HEK293 (cell line): ENCODE data around the gene CCDC69.

Experiments used
- CTCF ChIA-PET: fragments of 350-600 bp; formaldehyde crosslinking; extraction: SDS; loops from one replicate; lab custom pipeline; 2021; ENCODE audit warnings: antibody characterized with exemption; lab: Yijun Ruan, JAX
- POLR2A ChIA-PET: fragments of 300-600 bp; formaldehyde crosslinking; extraction: SDS; loops from one replicate; lab custom pipeline; 2020; ENCODE audit warnings: antibody characterized with exemption, inconsistent platforms; lab: Yijun Ruan, JAX
- H3K27ac ChIP-seq: fragments of 200-500 bp; sonication (Bioruptor generic); 2 replicates; pipeline ENCODE4 v1.5.1; 2014; ENCODE audit warnings: low read depth, low read length, control low read depth, inconsistent platforms; ENCODE audit errors: extremely low read depth
- H3K36me3 ChIP-seq, 2 experiments: fragments of 200-500 bp in 1 of 2; sonication (Bioruptor generic) in 1 of 2; 1 replicate in 1 of 2; 2 replicates in 1 of 2; pipeline ENCODE4 v1.5.1; 2014 to 2017; ENCODE audit warnings: inconsistent platforms in 2 of 2, low read length in 2 of 2; ENCODE audit not compliant: control insufficient read depth in 2 of 2, insufficient read depth in 1 of 2
- H3K4me1 ChIP-seq: fragments of 200-500 bp; sonication (Bioruptor generic); 2 replicates; pipeline ENCODE4 v1.5.1; 2014; ENCODE audit warnings: mild to moderate bottlenecking, low read length, inconsistent platforms; ENCODE audit not compliant: control insufficient read depth, insufficient read depth
- H3K4me3 ChIP-seq: 2 replicates; pipeline ENCODE4 v1.5.1; 2011; ENCODE audit warnings: low read depth, mild to moderate bottlenecking, control low read depth, low read length, moderate library complexity
- H3K9me3 ChIP-seq: fragments of 200-500 bp; sonication (Bioruptor generic); 2 replicates; pipeline ENCODE4 v1.5.1; 2014; ENCODE audit warnings: low read depth, low read length, inconsistent platforms; ENCODE audit not compliant: control insufficient read depth, insufficient read depth
- EGR2 ChIP-seq: fragments of 450-650 bp; formaldehyde crosslinking; IDR thresholded peaks from 2 replicates; pipeline ENCODE4 v1.5.1; 2016; ENCODE audit warnings: low read depth, missing biosample characterization, missing genetic modification characterization
- GLIS1 ChIP-seq: fragments of 450-650 bp; formaldehyde crosslinking; IDR thresholded peaks from 2 replicates; pipeline ENCODE4 v1.5.1; 2016; ENCODE audit warnings: missing biosample characterization, missing genetic modification characterization
- PRDM1 ChIP-seq: fragments of 450-650 bp; formaldehyde crosslinking; IDR thresholded peaks from 2 replicates; pipeline ENCODE4; 2016; ENCODE audit warnings: missing biosample characterization, missing genetic modification characterization
- REPIN1 ChIP-seq: fragments of 450-650 bp; formaldehyde crosslinking; IDR thresholded peaks from 2 replicates; pipeline ENCODE4 v1.5.1; 2017; ENCODE audit warnings: missing biosample characterization, missing genetic modification characterization, low read depth
- SALL2 ChIP-seq: fragments of 450-650 bp; formaldehyde crosslinking; IDR thresholded peaks from 2 replicates; pipeline ENCODE4 v1.5.0; 2017; ENCODE audit warnings: missing biosample characterization, mild to moderate bottlenecking, missing genetic modification characterization, borderline replicate concordance
- SCRT2 ChIP-seq: fragments of 450-650 bp; formaldehyde crosslinking; IDR thresholded peaks from 2 replicates; pipeline ENCODE4 v1.5.1; 2016; ENCODE audit warnings: missing biosample characterization, missing genetic modification characterization
- SP7 ChIP-seq: fragments of 450-650 bp; formaldehyde crosslinking; IDR thresholded peaks from 2 replicates; pipeline ENCODE4 v1.5.1; 2016; ENCODE audit warnings: missing biosample characterization, missing genetic modification characterization
- ZBTB20 ChIP-seq: fragments of 450-650 bp; formaldehyde crosslinking; IDR thresholded peaks from 2 replicates; pipeline ENCODE4 v1.5.1; 2016; ENCODE audit warnings: missing biosample characterization, missing genetic modification characterization
- ZNF157 ChIP-seq: fragments of 450-650 bp; formaldehyde crosslinking; IDR thresholded peaks from 2 replicates; pipeline ENCODE4 v1.5.1; 2016; ENCODE audit warnings: missing biosample characterization, missing genetic modification characterization
- ZNF23 ChIP-seq: fragments of 450-650 bp; formaldehyde crosslinking; IDR thresholded peaks from 2 replicates; pipeline ENCODE4 v1.5.1; 2016; ENCODE audit warnings: missing biosample characterization, missing genetic modification characterization, borderline replicate concordance
- ZNF510 ChIP-seq: fragments of 450-650 bp; formaldehyde crosslinking; IDR thresholded peaks from 2 replicates; pipeline ENCODE4 v1.5.1; 2018; ENCODE audit warnings: mild to moderate bottlenecking, missing genetic modification characterization, missing biosample characterization; ENCODE audit not compliant: insufficient replicate concordance
- ZNF561 ChIP-seq: fragments of 450-650 bp; IDR thresholded peaks from 2 replicates; pipeline ENCODE4 v1.5.1; 2018; ENCODE audit warnings: missing biosample characterization, missing genetic modification characterization, borderline replicate concordance
- ZNF626 ChIP-seq: fragments of 450-650 bp; sonication (Bioruptor Pico); formaldehyde crosslinking; IDR thresholded peaks from 2 replicates; pipeline ENCODE4 v1.5.1; 2018; ENCODE audit warnings: missing biosample characterization, missing genetic modification characterization, inconsistent platforms
- ZNF654 ChIP-seq: fragments of 450-650 bp; formaldehyde crosslinking; IDR thresholded peaks from 2 replicates; pipeline ENCODE4 v1.5.1; 2016; ENCODE audit warnings: low read depth, missing biosample characterization, missing genetic modification characterization
- ZNF660 ChIP-seq: fragments of 450-650 bp; IDR thresholded peaks from 2 replicates; pipeline ENCODE4 v1.5.1; 2018; ENCODE audit warnings: missing biosample characterization, mild to moderate bottlenecking, missing genetic modification characterization
- ZNF670 ChIP-seq: fragments of 450-650 bp; formaldehyde crosslinking; IDR thresholded peaks from 2 replicates; pipeline ENCODE4 v1.5.1; 2016; ENCODE audit warnings: missing biosample characterization, missing genetic modification characterization, low read depth
- ZNF792 ChIP-seq: fragments of 450-650 bp; formaldehyde crosslinking; IDR thresholded peaks from 2 replicates; pipeline ENCODE4 v1.5.1; 2016; ENCODE audit warnings: missing biosample characterization, missing genetic modification characterization
- ZSCAN23 ChIP-seq: fragments of 450-650 bp; formaldehyde crosslinking; IDR thresholded peaks from 2 replicates; pipeline ENCODE4 v1.5.1; 2016; ENCODE audit warnings: missing biosample characterization, missing genetic modification characterization
- ZSCAN30 ChIP-seq: fragments of 450-650 bp; IDR thresholded peaks from 2 replicates; pipeline ENCODE4 v1.5.1; 2018; ENCODE audit warnings: missing biosample characterization, mild to moderate bottlenecking, missing genetic modification characterization, moderate library complexity
- TF ChIP-seq, protein P1 (sequence below): fragments of 450-650 bp; formaldehyde crosslinking; IDR thresholded peaks from 2 replicates; pipeline ENCODE4 v1.5.1; 2016; ENCODE audit warnings: missing biosample characterization, missing genetic modification characterization
- TF ChIP-seq, protein P2 (sequence below): fragments of 450-650 bp; formaldehyde crosslinking; IDR thresholded peaks from 2 replicates; pipeline ENCODE4 v1.5.1; 2016; ENCODE audit warnings: missing biosample characterization, missing genetic modification characterization, low read depth

Gene CCDC69

DNA sequence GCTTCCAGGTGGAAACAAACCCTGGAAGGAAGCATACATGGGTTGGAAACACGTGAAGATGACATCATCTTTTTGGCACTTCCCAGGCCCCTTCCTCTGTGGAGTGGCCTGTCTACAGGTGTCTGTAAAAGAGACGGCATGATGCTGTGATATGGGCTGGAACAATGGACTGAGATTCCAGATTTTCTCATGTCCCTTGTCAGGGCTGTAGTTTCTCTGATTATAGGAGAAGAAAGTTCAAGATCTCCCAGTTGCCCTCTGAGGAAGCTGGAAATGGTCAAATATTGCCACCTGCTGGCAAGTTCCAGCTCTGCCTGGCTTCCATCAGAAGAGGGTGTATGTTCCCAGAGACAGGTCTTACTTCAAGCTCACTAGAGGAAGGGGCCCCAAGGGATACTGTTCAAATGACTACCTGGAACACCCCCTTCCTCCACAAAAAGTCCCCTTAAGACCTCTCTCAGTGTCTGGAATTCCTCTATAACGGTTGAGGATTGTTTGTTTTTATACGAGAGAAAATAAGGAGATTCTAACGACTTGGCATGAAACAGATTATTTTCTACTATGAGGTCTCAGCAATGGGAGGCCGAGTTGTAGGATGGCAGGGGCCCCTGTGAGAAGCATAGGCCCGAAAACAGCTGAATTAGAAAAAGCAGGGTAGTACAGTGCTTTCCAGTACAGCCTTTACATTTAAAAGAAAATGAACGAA is 59.1 kb downstream of the CCDC69 start:
- no peaks in the 10 kb centered on the region for H3K4me1 ChIP-seq
- H3K27ac ChIP-seq = no peak overlapping the region
- no peak overlapping the region for H3K4me3 ChIP-seq
- H3K9me3 ChIP-seq = no peaks in the 10 kb centered on the region
- CTCF ChIA-PET = interaction anchor here (0.6 to 9.6 kb wide), 57 partner anchors 8 to 1481 kb away, joined by 3 to 278 read pairs (median 4); partner anchors contain the start of genes CCDC69, GM2A and TNIP1
- no peaks in the 10 kb centered on the region for H3K36me3 ChIP-seq
- POLR2A ChIA-PET = interaction anchor here (0.5 to 1.4 kb wide), 4 partner anchors 39 to 576 kb away, joined by 3 to 6 read pairs (median 4); partner anchors contain the start of gene CCDC69
- TF ChIP-seq SALL2 (tag by site-specific recombination) (no peak), ZBTB20 (tag by site-specific recombination) (0 out of 2 replicates have a peak, but pooled peaks have one; percentile 13), SCRT2 (tag by site-specific recombination) (peak; percentile 89), PRDM1 (tag by site-specific recombination) (peak; percentile 72), ZNF510 (tag by site-specific recombination) (no peak), SP7 (tag by site-specific recombination) (peak; percentile 33; the same call in 1 of the 2 replicates), EGR2 (no peak), ZNF561 (tag by site-specific recombination) (0 out of 2 replicates have a peak, but pooled peaks have one; percentile 29), ZNF660 (peak; percentile 56; the same call in 1 of the 2 replicates), ZNF654 (peak; percentile 95)
- TF ChIP-seq, protein P1, sequence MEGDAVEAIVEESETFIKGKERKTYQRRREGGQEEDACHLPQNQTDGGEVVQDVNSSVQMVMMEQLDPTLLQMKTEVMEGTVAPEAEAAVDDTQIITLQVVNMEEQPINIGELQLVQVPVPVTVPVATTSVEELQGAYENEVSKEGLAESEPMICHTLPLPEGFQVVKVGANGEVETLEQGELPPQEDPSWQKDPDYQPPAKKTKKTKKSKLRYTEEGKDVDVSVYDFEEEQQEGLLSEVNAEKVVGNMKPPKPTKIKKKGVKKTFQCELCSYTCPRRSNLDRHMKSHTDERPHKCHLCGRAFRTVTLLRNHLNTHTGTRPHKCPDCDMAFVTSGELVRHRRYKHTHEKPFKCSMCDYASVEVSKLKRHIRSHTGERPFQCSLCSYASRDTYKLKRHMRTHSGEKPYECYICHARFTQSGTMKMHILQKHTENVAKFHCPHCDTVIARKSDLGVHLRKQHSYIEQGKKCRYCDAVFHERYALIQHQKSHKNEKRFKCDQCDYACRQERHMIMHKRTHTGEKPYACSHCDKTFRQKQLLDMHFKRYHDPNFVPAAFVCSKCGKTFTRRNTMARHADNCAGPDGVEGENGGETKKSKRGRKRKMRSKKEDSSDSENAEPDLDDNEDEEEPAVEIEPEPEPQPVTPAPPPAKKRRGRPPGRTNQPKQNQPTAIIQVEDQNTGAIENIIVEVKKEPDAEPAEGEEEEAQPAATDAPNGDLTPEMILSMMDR (tag by site-specific recombination) = peak; percentile 74
- TF ChIP-seq, protein P2, sequence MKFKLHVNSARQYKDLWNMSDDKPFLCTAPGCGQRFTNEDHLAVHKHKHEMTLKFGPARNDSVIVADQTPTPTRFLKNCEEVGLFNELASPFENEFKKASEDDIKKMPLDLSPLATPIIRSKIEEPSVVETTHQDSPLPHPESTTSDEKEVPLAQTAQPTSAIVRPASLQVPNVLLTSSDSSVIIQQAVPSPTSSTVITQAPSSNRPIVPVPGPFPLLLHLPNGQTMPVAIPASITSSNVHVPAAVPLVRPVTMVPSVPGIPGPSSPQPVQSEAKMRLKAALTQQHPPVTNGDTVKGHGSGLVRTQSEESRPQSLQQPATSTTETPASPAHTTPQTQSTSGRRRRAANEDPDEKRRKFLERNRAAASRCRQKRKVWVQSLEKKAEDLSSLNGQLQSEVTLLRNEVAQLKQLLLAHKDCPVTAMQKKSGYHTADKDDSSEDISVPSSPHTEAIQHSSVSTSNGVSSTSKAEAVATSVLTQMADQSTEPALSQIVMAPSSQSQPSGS = peak; percentile 90

DNA sequence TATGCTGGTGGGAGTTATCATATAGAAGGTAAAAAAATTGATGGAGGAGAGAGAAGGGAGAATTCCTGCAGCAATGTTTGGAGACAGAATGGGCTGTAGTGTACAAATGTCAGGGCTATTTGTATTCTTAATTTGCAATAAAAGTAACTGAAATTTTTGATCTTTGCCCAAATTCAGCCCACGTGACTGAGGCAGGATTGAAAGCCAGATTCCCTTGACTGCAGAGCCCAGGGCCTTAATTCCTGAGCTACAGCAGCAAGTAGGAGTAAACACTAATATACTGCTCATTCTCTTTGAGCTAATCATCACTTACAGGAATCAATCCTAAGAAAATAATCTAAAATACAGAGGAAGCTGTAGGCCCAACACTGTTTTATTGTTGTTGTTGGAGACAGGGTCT is 61.1 kb downstream of the CCDC69 start:
- H3K9me3 ChIP-seq = no peaks in the 10 kb centered on the region
- H3K4me1 ChIP-seq = peaks cover 10% of the 10 kb centered on the region
- no peak overlapping the region for H3K27ac ChIP-seq
- CTCF ChIA-PET = interaction anchor here (0.6 to 9.6 kb wide), 10 partner anchors 8 to 676 kb away, joined by 3 to 278 read pairs (median 4); no protein-coding TSS in a partner anchor
- POLR2A ChIA-PET = interaction anchor here (0.7 to 1.8 kb wide), 2 partner anchors 12 to 37 kb away, joined by 3 to 5 read pairs; no protein-coding TSS in a partner anchor
- TF ChIP-seq ZNF792 (tag by site-specific recombination) (no peak), ZBTB20 (tag by site-specific recombination) (no peak), ZSCAN23 (tag by site-specific recombination) (no peak), ZNF626 (tag by site-specific recombination) (no peak)
- no peak overlapping the region for H3K4me3 ChIP-seq
- H3K36me3 ChIP-seq = no peaks in the 10 kb centered on the region

DNA sequence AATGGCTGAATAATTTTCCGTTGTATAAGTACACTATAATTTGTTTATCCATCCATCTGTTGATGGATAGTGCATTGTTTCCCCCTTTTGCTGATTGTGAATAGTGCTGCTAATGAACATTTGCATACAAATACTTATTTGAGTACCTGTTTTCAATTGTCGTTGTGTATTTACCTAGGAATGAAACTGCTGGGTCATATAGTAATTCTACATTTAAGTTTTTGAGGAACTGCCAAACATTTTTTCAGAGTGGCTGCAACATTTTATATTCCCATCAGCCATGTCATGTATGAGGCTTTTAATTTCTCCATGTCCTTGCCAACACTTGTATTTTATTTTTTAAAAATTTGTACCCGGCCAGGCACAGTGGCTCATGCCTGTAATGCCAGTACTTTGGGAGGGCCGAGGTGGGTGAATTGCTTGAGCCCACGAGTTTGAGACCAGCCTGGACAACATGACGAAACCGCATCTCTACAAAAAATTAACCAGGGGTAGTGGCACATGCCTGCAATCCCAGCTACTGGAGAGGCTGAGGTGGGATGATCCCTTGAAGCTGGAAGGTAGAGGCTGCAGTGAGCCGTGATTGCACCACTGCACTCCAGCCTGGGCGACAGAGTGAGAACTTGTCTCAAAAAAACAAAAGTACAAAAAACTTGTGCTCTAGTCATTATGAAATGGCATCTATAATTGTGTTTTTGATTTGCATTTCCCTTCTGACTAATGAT is 64.1 kb downstream of the CCDC69 start:
- no peaks in the 10 kb centered on the region for H3K9me3 ChIP-seq
- H3K4me3 ChIP-seq = no peak overlapping the region
- peaks cover 20% of the 10 kb centered on the region for H3K4me1 ChIP-seq
- no peaks in the 10 kb centered on the region for H3K36me3 ChIP-seq
- CTCF ChIA-PET = interaction anchor here (0.7 to 9.6 kb wide), 4 partner anchors 33 to 798 kb away, joined by 3 to 278 read pairs (median 4); no protein-coding TSS in a partner anchor
- POLR2A ChIA-PET = no interaction called here
- H3K27ac ChIP-seq = no peak overlapping the region
- TF ChIP-seq GLIS1 (tag by site-specific recombination) = no peak
- TF ChIP-seq REPIN1 = no peak
- TF ChIP-seq ZSCAN30 (tag by site-specific recombination) = no peak
- no peak for TF ChIP-seq ZNF23 (tag by site-specific recombination)
- no peak for TF ChIP-seq ZNF670 (tag by site-specific recombination)
- no peak for TF ChIP-seq ZNF157 (tag by site-specific recombination)
